NCI-H187 (cell line): ENCODE measurements around the gene CCNY.
"Not testable (repeated sequence)": the region's sequence is repeated elsewhere in the genome, so short reads cannot be mapped to it uniquely, and the experiment has no call there.

ENCODE experiments used
- DNase-seq, 2 experiments: peaks; one replicate each; lab custom pipeline; 2025; lab: John Stamatoyannopoulos, UW

Gene CCNY

DNA sequence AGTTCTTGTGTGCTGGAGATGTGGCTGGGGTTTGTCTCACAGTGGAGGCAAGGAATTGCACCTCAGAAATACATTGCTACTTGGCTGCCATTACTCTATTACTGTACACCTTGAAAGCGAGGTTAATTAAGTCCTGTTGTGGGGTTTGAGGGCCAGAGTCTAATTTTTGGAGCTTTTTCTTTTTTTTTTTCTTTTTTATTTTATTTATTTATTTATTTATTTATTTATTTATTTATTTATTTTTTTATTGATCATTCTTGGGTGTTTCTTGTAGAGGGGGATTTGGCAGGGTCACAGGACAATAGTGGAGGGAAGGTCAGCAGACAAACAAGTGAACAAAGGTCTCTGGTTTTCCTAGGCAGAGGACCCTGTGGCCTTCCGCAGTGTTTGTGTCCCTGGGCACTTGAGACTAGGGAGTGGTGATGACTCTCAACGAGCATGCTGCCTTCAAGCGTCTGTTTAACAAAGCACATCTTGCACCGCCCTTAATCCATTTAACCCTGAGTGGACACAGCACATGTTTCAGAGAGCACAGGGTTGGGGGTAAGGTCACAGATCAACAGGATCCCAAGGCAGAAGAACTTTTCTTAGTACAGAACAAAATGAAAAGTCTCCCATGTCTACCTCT is 69.8 kb downstream of the CCNY start:
- DNase-seq: not testable (repeated sequence)

- DNase-seq: not testable (repeated sequence)
Observed at GRCh38 chr10:35407696-35408095, 71.4 kb downstream of the CCNY start.

GRCh38 chr10:35409094-35409582 is 72.8 kb downstream of the CCNY start:
- DNase-seq: no peak

- DNase-seq: no peak
Observed at GRCh38 chr10:35409808-35410207, 73.5 kb downstream of the CCNY start.

DNA sequence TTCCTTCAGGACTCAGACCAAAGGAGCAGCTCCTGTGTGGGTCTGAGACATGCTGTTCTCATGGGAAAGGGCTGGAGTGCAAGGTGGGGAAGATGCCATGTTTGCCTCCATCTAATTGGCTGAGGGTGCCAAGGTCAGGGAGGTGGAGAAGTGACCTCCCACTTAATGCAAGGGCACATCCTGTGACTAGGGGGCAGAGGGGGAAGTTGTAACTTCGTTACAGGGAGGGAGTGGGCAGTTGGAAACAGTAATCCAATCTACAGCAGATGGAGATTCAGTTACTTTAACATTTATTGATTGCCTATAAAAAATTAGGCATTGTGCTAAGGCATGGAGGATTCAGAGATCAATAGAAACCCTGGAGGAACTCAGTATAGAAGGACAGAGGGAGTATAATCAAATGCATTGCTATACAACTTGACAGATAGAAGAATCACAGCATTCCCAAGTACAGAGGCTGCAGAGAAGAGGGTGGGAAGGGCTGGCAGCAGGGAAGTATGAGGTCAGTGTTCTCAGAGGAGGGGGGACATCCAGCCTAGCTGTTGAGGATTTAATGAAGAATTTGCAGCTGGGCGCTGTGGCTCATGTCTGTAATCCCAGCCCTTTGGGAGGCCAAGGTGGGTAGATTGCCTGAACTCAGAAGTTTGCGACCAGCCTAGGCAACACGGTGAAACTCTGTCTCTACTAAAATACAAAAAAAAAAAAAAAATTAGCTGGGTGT is 75.9 kb downstream of the CCNY start:
- no peak for DNase-seq

DNA sequence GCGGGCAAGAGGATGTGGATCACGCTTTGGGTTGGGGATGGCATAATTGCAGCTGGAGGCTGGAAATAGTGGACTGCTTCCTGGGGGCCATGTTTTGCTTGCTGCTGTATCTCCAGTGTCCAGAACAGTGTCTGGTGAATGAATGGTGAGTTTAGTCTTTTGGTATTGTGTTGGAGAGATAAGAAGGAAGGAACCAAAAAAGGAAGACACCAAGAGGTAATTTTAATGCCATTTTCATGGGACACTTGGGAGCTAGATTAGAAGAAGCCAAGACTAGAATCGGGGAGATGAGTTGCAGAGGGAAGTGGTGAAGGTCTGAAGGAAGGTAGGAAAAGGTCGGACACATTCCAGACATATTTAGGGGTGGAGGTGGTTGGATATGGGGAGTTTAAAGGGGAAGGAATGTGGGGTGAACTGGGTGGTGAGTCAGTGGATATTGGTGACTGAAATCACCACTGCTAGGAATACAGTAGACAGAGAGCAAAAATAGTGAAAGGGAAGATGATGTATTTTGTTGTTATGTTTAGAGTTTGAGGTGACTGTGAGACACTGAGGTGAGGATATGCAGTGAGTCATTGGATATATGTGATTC is 76.7 kb downstream of the CCNY start:
- no peak for DNase-seq

- DNase-seq: no peak
Observed at GRCh38 chr10:35413985-35414861, 77.9 kb downstream of the CCNY start.

GRCh38 chr10:35415505-35415904 is 79.2 kb downstream of the CCNY start:
- no peak for DNase-seq

GRCh38 chr10:35416619-35417312 is 80.5 kb downstream of the CCNY start:
- DNase-seq: no peak

DNA sequence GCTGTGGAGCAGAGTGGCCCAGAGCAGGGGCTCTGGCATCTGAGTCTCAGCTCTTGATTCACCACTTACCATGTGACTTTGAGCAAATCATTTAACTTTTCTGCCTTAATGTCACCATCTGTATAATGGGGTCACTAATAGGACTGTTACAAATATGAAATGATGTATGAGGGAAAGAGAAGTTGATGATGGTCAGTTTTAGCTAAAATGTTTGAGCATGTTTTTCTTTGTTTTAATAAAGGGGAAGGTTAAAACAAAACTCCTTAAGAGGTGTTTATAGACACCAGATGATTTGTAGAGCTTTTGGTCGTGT is 81.0 kb downstream of the CCNY start:
- no peak for DNase-seq

DNA sequence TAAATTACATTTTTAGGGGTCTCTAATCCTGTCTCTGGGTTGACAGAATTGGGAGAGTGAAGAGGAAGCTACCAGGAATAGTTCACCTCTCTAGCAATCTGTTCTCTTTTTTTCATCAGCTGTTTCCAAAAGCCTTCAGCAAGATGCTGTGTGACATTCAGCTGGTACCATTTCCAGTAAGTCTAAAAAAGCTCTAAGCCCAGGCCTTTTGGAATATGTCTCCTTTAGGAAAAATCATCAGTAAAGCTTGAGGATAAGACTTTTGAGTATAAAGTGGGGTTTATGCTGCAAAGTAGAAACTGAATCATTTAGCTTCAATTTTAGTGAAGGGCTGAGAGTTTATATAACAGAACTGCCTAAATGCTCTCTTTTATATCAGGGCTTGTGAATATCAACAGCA is 81.5 kb downstream of the CCNY start:
- no peak for DNase-seq

GRCh38 chr10:35418580-35418979 is 82.3 kb downstream of the CCNY start:
- not testable (repeated sequence) for DNase-seq

GRCh38 chr10:35420044-35420443 is 83.7 kb downstream of the CCNY start:
- DNase-seq: no peak

DNA sequence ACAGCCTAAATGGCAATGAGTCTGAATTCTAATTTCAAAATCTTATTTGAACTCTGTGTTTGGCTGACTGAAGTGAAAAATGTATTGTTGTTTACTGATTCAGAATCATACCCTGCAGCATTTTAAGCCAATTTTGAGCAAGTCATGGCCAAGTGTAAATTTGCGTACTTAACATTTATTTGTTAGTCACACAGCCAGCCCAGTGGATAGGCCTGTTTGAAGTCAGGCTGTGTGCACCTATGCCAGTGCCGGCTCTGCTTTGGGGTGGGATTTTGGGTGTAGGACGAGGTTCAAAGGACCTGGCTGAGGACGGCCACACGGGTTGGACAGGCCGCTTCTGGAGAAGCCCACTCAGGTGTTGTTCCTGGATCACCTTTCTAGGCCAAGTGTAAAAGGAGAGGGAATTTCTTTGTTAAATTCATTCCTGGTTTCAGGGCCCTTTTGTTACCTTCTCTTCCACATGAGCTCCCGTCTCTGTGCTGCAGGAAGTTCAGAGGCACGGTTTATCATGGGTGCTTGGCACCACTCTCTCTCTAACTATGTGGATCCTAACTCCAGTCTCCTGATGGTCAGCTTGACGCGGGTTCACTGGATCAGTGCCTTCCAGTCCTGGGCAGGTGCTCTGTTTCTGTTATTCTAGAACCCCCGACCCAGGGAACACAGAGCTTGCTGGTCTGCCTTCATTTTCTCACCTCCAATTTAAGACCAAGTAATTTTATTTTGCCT is 84.7 kb downstream of the CCNY start:
- DNase-seq: no peak

DNA sequence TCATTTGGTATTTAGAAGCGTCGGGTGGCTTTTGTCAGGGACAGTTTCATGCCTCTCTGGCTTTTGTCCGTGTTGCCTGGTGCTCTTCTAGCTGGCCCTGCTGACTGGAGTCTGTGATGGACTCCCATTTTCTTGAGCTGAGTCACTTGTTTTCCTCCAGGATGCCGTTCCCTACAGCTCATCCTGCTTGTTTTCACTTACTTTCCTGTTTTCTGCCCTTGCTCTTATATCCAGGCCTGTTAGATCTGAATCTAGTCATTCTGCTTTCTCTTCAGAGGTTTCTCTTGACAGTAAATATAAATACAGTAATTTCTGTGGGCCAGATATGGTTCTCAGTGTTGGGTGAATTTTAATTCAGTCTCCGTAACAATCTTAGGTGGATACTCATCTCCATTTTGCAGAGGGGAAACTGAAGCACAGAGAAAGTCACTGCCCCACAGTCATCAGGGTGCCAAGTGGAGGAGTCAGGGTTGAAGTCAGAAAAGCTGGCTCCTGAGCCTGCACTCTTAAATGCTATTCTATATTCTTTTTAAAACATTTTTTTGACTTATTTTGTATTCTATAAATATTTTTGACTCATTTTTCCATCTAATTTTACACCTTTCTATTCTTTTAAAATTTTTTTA is 85.4 kb downstream of the CCNY start:
- no peak for DNase-seq

GRCh38 chr10:35422228-35422627 is 85.9 kb downstream of the CCNY start:
- DNase-seq: no peak

DNA sequence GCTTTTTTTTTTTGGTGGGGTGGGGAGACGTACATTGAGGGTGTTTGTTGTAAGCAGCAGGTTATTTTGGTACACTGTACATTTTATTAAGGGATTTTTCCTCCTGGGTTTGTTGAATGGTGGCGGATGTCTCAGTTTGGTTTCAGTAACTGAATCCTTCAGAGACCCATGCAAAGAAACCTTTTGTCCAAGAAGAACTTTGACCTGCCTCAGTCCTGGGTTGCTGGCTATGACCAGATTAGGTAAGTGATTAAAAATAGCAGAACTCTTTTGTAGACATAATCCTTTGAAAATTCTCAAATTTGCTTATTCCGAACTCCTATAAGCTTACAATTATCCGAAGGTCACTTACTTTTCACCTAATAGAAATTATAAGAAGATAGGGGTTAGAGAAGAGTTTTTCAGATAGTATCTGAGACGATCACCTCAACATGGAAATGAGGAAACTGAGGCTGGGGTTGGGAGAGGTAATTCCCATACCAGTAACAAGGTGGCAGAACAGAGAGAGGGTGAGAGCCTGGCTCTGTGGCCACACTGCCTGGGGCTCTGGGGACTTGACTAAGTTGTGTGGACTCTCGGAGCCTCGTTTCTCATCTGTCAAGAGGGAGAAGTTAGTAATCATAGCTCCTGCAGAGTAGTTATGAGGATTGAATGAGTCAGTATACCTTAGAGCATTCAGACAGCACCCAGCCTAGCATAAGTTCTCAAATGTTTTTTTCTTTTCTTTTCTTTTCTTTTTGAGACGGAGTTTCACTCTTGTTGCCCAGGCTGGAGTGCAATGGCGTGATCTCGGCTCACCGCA is 87.4 kb downstream of the CCNY start:
- no peak for DNase-seq

DNA sequence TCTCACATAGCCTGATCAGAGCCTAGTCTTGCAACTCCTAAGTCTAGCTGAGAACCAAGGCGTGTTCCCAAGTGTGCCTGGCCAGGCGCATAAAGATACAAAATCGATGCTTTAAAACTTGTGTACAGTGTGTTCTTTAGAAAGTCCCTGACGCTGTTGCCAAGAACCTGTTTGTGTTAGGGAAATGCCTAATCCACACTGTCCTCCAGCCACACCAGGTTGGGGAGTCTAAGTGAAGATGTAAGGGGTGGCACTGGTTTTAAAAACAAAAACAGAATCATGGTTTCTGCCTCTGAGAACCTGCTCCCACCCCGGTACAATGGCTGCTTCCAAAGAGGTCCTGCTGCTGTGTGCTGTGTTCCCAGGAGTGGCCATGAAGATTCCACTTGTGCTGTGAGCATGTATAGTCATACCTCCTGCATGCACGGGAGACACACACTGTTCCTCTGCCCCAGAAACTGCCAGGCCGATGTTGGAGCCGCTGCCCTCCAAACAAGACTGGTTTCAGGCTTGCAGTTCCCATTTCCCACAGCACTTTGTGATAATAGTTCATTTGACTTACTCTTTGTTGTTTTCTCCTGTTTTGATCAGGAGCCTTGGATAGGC is 88.5 kb downstream of the CCNY start:
- DNase-seq: no peak

GRCh38 chr10:35425595-35425994 is 89.3 kb downstream of the CCNY start:
- no peak for DNase-seq
